SKM-1 treated with dmso at 0.1 percent for 144 hours (cell line): Measurements from ENCODE around the gene ADARB1.

ENCODE experiments used
- DNase-seq: peaks from one replicate; lab custom pipeline; 2025; ENCODE audit not compliant: unreplicated experiment; lab: John Stamatoyannopoulos, UW

ADARB1 gene

DNA sequence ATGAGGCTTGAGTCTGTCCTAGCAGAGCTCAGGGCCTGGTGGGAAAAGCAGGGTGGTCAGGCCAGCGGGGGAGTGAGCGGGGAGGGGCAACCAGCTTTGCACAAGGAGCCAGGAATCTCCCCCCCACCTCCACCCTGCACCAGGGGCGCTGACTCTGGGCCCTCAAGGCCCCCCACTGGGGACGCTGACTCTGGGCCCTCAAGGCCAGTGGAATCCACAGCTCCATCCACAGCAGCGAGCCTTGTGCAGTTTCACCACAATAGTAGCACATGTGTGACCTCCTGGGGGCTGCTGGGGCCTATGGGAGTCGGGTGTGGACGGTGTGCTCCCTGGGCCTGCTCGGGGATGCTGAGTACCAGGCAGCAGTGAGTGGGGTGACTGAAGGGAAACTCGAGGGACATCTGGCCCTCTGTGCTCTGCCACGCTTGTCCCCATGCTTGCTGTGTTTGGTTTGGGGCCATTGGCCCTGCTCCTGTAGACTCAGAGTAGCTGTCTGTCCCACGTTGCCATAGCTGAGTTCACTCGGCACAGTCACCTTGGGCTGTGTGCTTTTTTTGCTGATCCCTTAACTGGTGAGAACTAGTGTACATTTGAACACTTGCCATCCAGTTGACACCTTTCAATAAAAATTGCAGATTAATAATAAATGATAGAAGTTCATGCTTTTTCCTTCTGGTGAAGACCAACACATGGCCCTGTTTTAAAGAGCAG lies 89.2 kb downstream of the ADARB1 start:
- DNase-seq = no peak

- no peak for DNase-seq
Measured at GRCh38 chr21:45164124-45164511, 89.7 kb downstream of the ADARB1 start.

GRCh38 chr21:45164838-45165237 lies 90.5 kb downstream of the ADARB1 start:
- no peak for DNase-seq

DNA sequence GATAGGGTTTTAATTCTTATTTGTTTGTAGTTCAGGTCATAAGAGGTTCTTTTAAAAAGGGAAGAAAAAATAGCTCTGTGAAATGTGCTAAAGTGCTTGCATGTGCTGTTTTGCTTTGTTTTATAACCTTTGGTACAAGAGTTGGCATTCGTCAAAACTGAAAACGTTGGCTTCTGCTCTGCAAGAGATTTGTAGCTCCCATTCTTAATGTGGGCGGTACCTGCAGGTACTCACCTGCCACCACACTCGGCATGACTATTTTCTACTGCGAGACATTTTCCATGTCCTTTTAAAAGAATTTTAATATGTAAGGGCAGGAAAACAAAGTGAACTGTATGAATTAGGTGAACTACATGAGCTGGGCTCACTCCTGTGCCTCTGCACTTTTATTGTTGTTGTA lies 92.6 kb downstream of the ADARB1 start:
- no peak for DNase-seq

- no peak for DNase-seq
Measured at GRCh38 chr21:45167796-45168222, 93.4 kb downstream of the ADARB1 start.

- DNase-seq = no peak
Measured at GRCh38 chr21:45168522-45168921, 94.1 kb downstream of the ADARB1 start.

- no peak for DNase-seq
Measured at GRCh38 chr21:45169001-45169400, 94.6 kb downstream of the ADARB1 start.

GRCh38 chr21:45169682-45170081 lies 95.3 kb downstream of the ADARB1 start:
- DNase-seq = no peak

- DNase-seq = no peak
Measured at GRCh38 chr21:45170987-45171386, 96.6 kb downstream of the ADARB1 start.

- no peak for DNase-seq
Measured at GRCh38 chr21:45172420-45172819, 98.0 kb downstream of the ADARB1 start.

- no peak for DNase-seq
Measured at GRCh38 chr21:45175326-45176095, 101.1 kb downstream of the ADARB1 start.

DNA sequence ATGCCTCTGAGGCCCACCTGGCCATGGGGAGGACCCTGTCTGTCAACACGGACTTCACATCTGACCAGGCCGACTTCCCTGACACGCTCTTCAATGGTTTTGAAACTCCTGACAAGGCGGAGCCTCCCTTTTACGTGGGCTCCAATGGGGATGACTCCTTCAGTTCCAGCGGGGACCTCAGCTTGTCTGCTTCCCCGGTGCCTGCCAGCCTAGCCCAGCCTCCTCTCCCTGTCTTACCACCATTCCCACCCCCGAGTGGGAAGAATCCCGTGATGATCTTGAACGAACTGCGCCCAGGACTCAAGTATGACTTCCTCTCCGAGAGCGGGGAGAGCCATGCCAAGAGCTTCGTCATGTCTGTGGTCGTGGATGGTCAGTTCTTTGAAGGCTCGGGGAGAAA lies 101.8 kb downstream of the ADARB1 start:
- no peak for DNase-seq

DNA sequence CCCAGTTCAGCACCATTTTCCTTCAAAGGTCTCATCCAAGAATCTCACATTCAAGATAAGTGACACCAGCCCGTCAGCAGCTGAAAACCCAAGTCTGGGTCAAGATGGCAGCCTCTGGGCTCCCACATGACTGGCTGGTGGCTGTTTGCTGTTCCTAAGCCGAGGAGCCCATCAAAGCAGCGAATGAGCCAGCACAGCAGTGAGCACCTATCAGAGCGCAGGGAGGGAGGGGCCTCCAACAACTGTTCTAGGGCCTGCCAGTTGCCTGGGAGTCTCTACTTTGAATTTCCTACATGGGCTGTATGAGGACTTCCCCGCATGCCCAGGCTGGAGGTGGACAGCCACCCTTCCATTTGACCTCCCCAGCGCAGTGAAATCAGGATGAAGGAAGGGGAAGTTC lies 102.7 kb downstream of the ADARB1 start:
- DNase-seq = no peak

DNA sequence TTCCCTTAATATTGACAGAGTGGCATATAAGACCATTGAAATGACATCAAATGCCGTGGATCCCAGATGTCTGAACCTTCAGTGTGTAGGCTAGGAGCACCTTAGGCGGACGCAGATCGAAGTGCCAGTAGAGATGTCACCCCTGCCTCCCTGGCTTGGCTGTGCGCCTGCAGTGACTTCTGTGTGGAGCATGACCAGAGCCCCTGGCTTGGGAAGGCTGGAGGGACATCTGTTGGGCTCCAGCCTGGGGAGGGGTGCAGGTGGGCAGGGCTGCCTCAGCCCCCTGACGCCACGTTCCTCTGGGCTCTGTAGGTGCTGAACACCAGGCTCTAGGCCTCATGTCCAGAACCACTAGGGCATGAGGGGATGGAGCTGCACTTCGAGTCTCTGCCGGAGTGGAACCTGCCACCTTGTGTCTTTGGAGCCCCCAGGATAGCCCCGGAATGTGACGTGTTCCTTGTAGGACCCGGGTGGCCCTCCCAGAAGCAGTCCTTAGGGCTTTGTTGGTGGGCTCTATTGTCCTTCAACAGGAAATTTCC lies 103.8 kb downstream of the ADARB1 start:
- no peak for DNase-seq

DNA sequence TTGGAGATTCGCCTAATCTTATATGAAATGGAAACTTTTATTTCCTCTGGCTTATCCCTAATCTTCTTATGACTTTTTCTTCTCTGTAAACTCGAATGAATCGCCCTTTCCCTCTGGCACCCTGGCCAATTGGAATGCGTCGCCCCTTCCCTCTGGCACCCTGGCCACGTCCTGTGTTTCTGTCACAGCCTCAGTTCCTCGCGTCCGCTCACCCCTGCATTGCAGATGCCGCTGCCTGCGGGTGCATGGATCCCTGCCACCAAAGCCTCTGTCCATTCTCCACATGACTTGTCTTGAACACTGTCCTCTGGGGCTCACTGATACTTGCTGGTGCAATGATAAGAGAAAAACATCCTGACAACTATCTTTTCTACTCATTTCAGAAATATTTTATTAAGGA lies 104.6 kb downstream of the ADARB1 start:
- DNase-seq = no peak

GRCh38 chr21:45179568-45180245 lies 105.3 kb downstream of the ADARB1 start:
- no peak for DNase-seq

GRCh38 chr21:45180246-45180599 lies 105.8 kb downstream of the ADARB1 start:
- DNase-seq = no peak

DNA sequence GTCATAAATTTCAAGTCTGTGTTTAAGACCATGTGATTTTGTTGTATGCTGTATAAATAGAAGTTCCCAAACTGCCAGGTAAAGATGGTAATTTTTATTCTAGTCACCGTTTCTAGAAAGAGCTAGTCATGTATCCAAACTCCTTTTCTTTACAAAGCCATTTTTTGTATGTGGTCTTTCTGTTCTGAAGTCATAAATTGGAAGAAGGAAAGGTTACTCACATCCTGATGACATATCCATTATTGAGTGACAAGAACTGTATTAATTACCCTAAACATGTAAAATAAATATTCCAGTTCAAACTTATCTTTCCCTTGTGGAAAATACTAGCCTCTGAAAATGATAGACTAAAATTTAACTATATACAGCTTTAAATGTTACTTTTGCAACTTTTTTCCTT lies 108.6 kb downstream of the ADARB1 start:
- DNase-seq = no peak

- no peak for DNase-seq
Measured at GRCh38 chr21:45183852-45184251, 109.5 kb downstream of the ADARB1 start.

GRCh38 chr21:45184869-45185268 lies 110.5 kb downstream of the ADARB1 start:
- no peak for DNase-seq

GRCh38 chr21:45186709-45187108 lies 112.3 kb downstream of the ADARB1 start:
- DNase-seq = no peak

GRCh38 chr21:45187646-45188045 lies 113.3 kb downstream of the ADARB1 start:
- no peak for DNase-seq
